ENCODE results near the gene CX3CR1.
A peak's percentile ranks its signal among the peaks of the same experiment; 100 is the strongest.

CX3CR1 gene

GRCh38 chr3:39289107-39289506 lies 9.3 kb upstream of the CX3CR1 start:
- no peak overlapping the region for H3K27ac ChIP-seq

GRCh38 chr3:39288300-39288808 lies 8.5 kb upstream of the CX3CR1 start:
- Histone ChIP-seq H3K27ac (no peak overlapping the region), H3K36me3 (no peaks in the 10 kb centered on the region), H3K4me3 (ENCODE audit: low read depth, low read length) (no peak overlapping the region), H3K9me3 (ENCODE audit: severe bottlenecking) (no peaks in the 10 kb centered on the region), H3K27me3 (ENCODE audit: insufficient read depth, low read depth, severe bottlenecking) (no peaks in the 10 kb centered on the region)
- peak; percentile 95 for TF ChIP-seq CTCF (IDR thresholded peaks at IDR 0.05; ENCODE audit: low read depth, low read length)
- DNase-seq, result peak; percentile 94

More at GRCh38 chr3:39289107-39289506, 9.3 kb upstream of the CX3CR1 start:
- TF ChIP-seq CTCF (IDR thresholded peaks at IDR 0.05; ENCODE audit: low read depth, low read length), result no peak
- no peak overlapping the region for H3K4me3 ChIP-seq (ENCODE audit: low read depth, low read length)
- no peaks in the 10 kb centered on the region for H3K9me3 ChIP-seq (ENCODE audit: severe bottlenecking)
- H3K27me3 ChIP-seq (ENCODE audit: insufficient read depth, low read depth, severe bottlenecking), result no peaks in the 10 kb centered on the region
- no peaks in the 10 kb centered on the region for H3K36me3 ChIP-seq
- DNase-seq, result no peak

- Histone ChIP-seq H3K27me3 (ENCODE audit: insufficient read depth, low read depth, severe bottlenecking) (no peaks in the 10 kb centered on the region), H3K9me3 (ENCODE audit: severe bottlenecking) (no peaks in the 10 kb centered on the region)
- DNase-seq, result no peak
Measured at GRCh38 chr3:39287216-39288164, 7.7 kb upstream of the CX3CR1 start.

GRCh38 chr3:39286771-39287170 lies 6.9 kb upstream of the CX3CR1 start:
- no peak overlapping the region for H3K27ac ChIP-seq
- no peak overlapping the region for H3K4me3 ChIP-seq (ENCODE audit: low read depth, low read length)
- H3K36me3 ChIP-seq, result no peaks in the 10 kb centered on the region
- H3K9me3 ChIP-seq (ENCODE audit: severe bottlenecking), result no peaks in the 10 kb centered on the region
- TF ChIP-seq CTCF (IDR thresholded peaks at IDR 0.05; ENCODE audit: low read depth, low read length), result no peak
- H3K27me3 ChIP-seq (ENCODE audit: insufficient read depth, low read depth, severe bottlenecking), result no peaks in the 10 kb centered on the region
- DNase-seq, result no peak

More at GRCh38 chr3:39287216-39288164, 7.7 kb upstream of the CX3CR1 start:
- H3K36me3 ChIP-seq, result no peaks in the 10 kb centered on the region
- no peak overlapping the region for H3K27ac ChIP-seq
- H3K4me3 ChIP-seq (ENCODE audit: low read depth, low read length), result no peak overlapping the region
- TF ChIP-seq CTCF (IDR thresholded peaks at IDR 0.05; ENCODE audit: low read depth, low read length), result no peak

- DNase-seq, result no peak
- H3K36me3 ChIP-seq, result no peaks in the 10 kb centered on the region
- H3K27ac ChIP-seq, result no peak overlapping the region
- H3K4me3 ChIP-seq (ENCODE audit: low read depth, low read length), result no peak overlapping the region
- TF ChIP-seq CTCF (IDR thresholded peaks at IDR 0.05; ENCODE audit: low read depth, low read length), result no peak
- H3K27me3 ChIP-seq (ENCODE audit: insufficient read depth, low read depth, severe bottlenecking), result no peaks in the 10 kb centered on the region
- H3K9me3 ChIP-seq (ENCODE audit: severe bottlenecking), result no peaks in the 10 kb centered on the region
Measured at GRCh38 chr3:39285332-39285731, 5.5 kb upstream of the CX3CR1 start.
